Adrenal gland (tissue), 12 donors: ENCODE measurements around the gene NUMBL. TPM values are rescaled to one million over a fixed set of nuclear protein-coding genes. Genes with fewer than 3 reads are reported as not detected.

Experiments
- DNase-seq, 7 donors: peaks; one replicate each; pipeline ENCODE4 v3.0.0-alpha.2; 2019 to 2020
- H3K27ac ChIP-seq, 5 donors: fragments of 200-600 bp; sonication (generic) in 4 of 5; 1 replicate in 3 of 5; 2 replicates in 2 of 5; pipeline versions ENCODE4 v1.5.1 to v1.8.0; 2016 to 2020; ENCODE audit warnings: mild to moderate bottlenecking in 1 of 5
- H3K27me3 ChIP-seq: fragments of 200-600 bp; 2 replicates; pipeline ENCODE4 v1.8.0; 2021
- H3K36me3 ChIP-seq, 2 donors: fragments of 200-600 bp; replicated peaks in 1 of 2; 1 replicate in 1 of 2; 2 replicates in 1 of 2; pipeline versions ENCODE4 v1.5.1 to v1.8.0; 2018 to 2022
- H3K4me1 ChIP-seq, 2 donors: fragments of 200-600 bp; replicated peaks in 1 of 2; 1 replicate in 1 of 2; 2 replicates in 1 of 2; pipeline versions ENCODE4 v1.5.1 to v1.8.0; 2018 to 2021
- H3K4me3 ChIP-seq, 4 donors: fragments of 200-600 bp; sonication (generic) in 3 of 4; one replicate each; pipeline ENCODE4 v1.5.1; 2016 to 2018
- H3K9me3 ChIP-seq, 3 donors: fragments of 200-600 bp; sonication (generic) in 1 of 3; replicated peaks in 1 of 3; 1 replicate in 2 of 3; 2 replicates in 1 of 3; pipeline versions ENCODE4 v1.5.1 to v1.8.0; 2016 to 2021
- POLR2A ChIP-seq, 2 donors: fragments of 450-650 bp; IDR thresholded peaks; one replicate each; pipeline ENCODE4 v1.6.1; 2017; ENCODE audit warnings: antibody characterized with exemption in 2 of 2, mild to moderate bottlenecking in 2 of 2, moderate library complexity in 1 of 2
- WGBS, 4 donors: extraction: QIAGEN DNeasy Blood & Tissue Kit in 2 of 4; methylation state at CpG; one replicate each; pipeline versions ENCODE4 v1.1.5 to v1.1.7; 2013 to 2017; 5-methylcytosine and 5-hydroxymethylcytosine counted together
- intact Hi-C, 2 donors: fragments of 100-400 bp; cut with DNase I; formaldehyde crosslinking; loops; one replicate each; pipeline versions ENCODE4 v1.14.1 to v1.15.0; 2022 to 2023
- polyA plus RNA-seq, 3 donors: library from polyadenylated mRNA; stranded (reverse); fragments of 200-250 nt in 2 of 3; fragments of 350-450 nt in 1 of 3; fragmentation: Illumina TruSeq in 1 of 3; extraction: RNeasy Lipid Tissue Mini Kit (QIAGEN cat#74804) in 1 of 3; gene quantifications; one replicate each; pipeline ENCODE4 v1.2.3, GENCODE V29; 2013 to 2014
- total RNA-seq, 9 donors: library from RNA; depleted of rRNA in 4 of 9; stranded (reverse); fragments of >200 nt in 4 of 9; fragments of 120-200 nt in 1 of 9; fragmentation: NEBNext Ultra II Directional in 1 of 9; extraction: Animal tissue kit (Norgen Biotek cat#: 25700) in 1 of 9; gene quantifications; one replicate each; pipeline versions ENCODE4 v1.1.0 to v1.2.4, GENCODE V29; 2013 to 2023
- TF ChIP-seq, protein P1 (sequence below), 6 experiments: fragments of 450-650 bp in 4 of 6; fragments of 200-600 bp in 2 of 6; sonication (generic) in 1 of 6; IDR thresholded peaks; 1 replicate in 5 of 6; 2 replicates in 1 of 6; pipeline versions ENCODE4 v1.5.1 to v1.8.0; 2016 to 2021; ENCODE audit warnings: antibody characterized with exemption in 6 of 6, mild to moderate bottlenecking in 2 of 6, moderate library complexity in 1 of 6
- donor health status: healthy with polysubstance abuse.
- donor health status: Bipolar disorder and iron deficiency.
- donor health status: DM: yes; HTN: yes; CAD: no.
- donor health status: DM: no; HTN: no; CAD: no.
- donor health status: DM: no; HTN: no; CAD: no.
- donor health status: DM: yes; HTN: yes; CAD: no.

NUMBL gene
- total and polyA plus RNA-seq, 12 donors = 3.2 to 60.6 (median 30.0) TPM

DNA sequence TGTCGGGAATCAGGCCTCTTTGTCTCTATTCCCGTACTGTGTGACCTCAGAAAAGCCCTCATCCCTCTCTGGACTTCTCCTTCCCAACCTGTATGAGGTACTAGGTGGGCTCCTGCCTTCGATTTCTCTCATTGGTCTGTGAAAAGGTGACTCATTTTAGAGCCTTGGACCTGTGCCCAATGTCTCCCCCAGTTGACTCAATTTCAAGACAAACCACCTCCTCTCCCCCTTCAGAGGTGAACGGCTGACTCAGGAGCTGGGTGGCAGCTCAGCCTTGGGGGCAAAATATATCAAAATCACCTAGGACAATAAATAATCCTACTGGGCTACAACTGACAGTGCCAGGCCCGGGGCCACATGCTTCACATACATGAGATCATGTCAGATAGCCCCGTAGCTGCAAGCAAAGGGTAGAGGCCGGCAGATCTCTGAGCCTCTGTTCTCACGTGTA is 25.6 kb upstream of the NUMBL start:
- H3K36me3 ChIP-seq = peaks cover 0 to 4% of the 10 kb centered on the region in 2 donors
- intact Hi-C loops = no loop called here
- DNase-seq = peak; percentile 81 to 93 (median 87)
- peak overlapping the region in 3 of 4 donors; percentile 42 to 72 (median 47) for H3K4me3 ChIP-seq
- H3K9me3 ChIP-seq = no peaks in the 10 kb centered on the region
- H3K4me1 ChIP-seq = peaks cover 45 to 47% of the 10 kb centered on the region in 2 donors
- TF ChIP-seq, protein P1, sequence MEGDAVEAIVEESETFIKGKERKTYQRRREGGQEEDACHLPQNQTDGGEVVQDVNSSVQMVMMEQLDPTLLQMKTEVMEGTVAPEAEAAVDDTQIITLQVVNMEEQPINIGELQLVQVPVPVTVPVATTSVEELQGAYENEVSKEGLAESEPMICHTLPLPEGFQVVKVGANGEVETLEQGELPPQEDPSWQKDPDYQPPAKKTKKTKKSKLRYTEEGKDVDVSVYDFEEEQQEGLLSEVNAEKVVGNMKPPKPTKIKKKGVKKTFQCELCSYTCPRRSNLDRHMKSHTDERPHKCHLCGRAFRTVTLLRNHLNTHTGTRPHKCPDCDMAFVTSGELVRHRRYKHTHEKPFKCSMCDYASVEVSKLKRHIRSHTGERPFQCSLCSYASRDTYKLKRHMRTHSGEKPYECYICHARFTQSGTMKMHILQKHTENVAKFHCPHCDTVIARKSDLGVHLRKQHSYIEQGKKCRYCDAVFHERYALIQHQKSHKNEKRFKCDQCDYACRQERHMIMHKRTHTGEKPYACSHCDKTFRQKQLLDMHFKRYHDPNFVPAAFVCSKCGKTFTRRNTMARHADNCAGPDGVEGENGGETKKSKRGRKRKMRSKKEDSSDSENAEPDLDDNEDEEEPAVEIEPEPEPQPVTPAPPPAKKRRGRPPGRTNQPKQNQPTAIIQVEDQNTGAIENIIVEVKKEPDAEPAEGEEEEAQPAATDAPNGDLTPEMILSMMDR (IDR thresholded peaks at IDR 0.05) = no peak
- no peak for TF ChIP-seq POLR2A (IDR thresholded peaks at IDR 0.05)
- 1 to 5% (median 3%) methylated on average over 8 of the region's 8 CpGs for WGBS, 4 donors
- peak overlapping the region; percentile 92 to 97 (median 95) for H3K27ac ChIP-seq
- H3K27me3 ChIP-seq = no peaks in the 10 kb centered on the region

DNA sequence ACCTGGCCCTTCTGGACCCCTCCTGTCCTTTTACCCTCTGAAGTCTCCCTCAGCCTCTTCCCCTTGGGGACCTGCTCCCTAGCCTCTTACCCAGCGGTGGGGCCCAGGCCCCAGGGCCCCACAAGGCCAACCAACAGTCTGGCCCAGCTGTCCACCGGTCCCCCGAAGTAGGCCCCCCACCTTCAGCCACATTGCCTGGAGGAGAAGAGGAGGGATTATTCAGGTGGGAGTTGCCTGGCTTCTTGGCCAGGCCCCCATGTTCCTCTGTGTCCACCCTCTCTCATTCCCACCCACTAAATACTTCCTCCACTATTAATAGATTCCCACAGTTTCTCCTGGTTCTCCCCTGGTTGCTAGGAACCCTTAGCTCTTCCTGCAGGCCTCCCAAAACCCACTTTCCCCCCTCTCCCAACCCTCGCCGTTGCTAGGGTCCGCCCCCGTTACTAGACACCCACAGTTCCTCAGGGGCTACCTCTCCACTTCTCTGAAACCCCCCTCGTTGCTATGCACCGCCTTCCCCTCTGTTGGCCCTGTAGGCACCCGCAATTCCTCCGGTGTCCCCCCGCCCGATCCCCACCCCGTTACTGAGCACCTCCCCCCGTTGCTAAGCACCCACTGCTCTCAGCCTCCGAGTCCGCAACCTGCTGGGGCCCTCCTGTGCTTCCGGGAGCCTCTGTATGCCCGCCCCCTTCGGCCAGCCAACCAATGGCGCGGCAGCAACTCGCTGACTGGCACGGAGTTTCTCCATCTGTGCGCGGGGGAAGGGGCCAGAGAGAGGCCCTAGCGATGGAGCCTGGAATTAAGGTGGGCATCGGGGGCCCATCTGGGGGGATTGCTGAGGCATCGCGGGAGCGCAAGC is 24.2 kb upstream of the NUMBL start:
- Histone ChIP-seq H3K4me1 (peaks cover 31 to 35% of the 10 kb centered on the region in 2 donors), H3K27ac (peak overlapping the region; percentile 61 to 97 (median 95)), H3K9me3 (no peaks in the 10 kb centered on the region), H3K27me3 (no peaks in the 10 kb centered on the region), H3K4me3 (peak overlapping the region in 2 of 4 donors; percentile 40 to 72), H3K36me3 (peaks cover 0 to 16% of the 10 kb centered on the region in 2 donors)
- no peak for TF ChIP-seq POLR2A (IDR thresholded peaks at IDR 0.05)
- TF ChIP-seq, protein P1 (IDR thresholded peaks at IDR 0.05) = no peak
- 3 to 8% (median 4%) methylated on average over 10 to 31 of the region's 31 CpGs for WGBS, 4 donors
- DNase-seq = peak; percentile 93 to 97 (median 94)
- intact Hi-C loops = no loop called here

DNA sequence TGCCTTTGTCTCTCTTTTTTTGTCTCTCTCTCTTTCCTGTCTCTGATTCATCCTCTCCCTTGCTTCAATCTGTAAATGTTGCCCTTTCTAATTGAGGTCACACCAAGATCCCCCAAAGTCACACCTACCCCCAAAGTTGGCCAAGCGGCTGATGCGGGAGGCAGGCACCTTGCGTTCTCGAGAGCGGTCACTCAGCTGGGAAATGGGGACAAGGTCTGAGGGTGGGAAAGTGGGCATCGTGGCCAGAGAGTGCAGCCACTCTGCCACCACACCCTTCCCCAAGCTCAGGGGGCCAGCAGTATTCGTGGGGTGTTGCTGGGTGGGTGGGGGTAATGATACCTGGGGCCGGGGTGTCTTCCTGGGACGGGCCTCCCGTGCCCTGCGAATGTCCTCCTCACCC is 23.5 kb upstream of the NUMBL start:
- peak in 1 of 7 donors; percentile 29 for DNase-seq
- H3K36me3 ChIP-seq = peaks cover 0 to 23% of the 10 kb centered on the region in 2 donors
- TF ChIP-seq, protein P1 (IDR thresholded peaks at IDR 0.05) = no peak
- TF ChIP-seq POLR2A (IDR thresholded peaks at IDR 0.05) = no peak
- peak overlapping the region in 1 of 4 donors; percentile 72 for H3K4me3 ChIP-seq
- WGBS, 4 donors = 78 to 87% (median 83%) methylated on average over 9 to 11 of the region's 11 CpGs
- H3K27me3 ChIP-seq = no peaks in the 10 kb centered on the region
- intact Hi-C loops = no loop called here
- H3K9me3 ChIP-seq = no peaks in the 10 kb centered on the region
- H3K27ac ChIP-seq = peak overlapping the region in 2 of 5 donors; percentile 92 to 97
- peaks cover 25 to 27% of the 10 kb centered on the region in 2 donors for H3K4me1 ChIP-seq

DNA sequence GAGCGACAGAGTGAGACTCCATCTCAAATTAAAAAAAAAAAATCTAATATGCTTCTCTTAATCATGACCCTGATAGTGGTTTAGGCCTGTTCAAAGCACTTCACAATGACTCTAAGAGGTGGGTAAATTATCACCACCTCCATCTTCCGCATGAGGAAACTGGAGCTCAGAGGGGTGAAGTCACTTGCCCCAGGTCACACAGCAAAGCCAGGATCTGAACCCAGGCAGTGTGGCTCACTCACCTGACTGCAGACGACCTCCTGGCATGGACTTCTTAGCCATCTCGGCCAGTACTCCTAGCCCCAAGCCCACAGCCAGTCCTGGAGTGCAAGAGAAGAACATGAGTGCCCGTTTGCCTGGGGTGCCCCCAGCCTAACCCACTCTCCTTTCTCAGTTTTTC is 19.4 kb upstream of the NUMBL start:
- intact Hi-C loops = no loop called here
- no peak for TF ChIP-seq POLR2A (IDR thresholded peaks at IDR 0.05)
- TF ChIP-seq, protein P1 (IDR thresholded peaks at IDR 0.05) = no peak
- Histone ChIP-seq H3K4me1 (peaks cover 9 to 10% of the 10 kb centered on the region in 2 donors), H3K4me3 (no peak overlapping the region), H3K27ac (no peak overlapping the region), H3K27me3 (no peaks in the 10 kb centered on the region), H3K9me3 (no peaks in the 10 kb centered on the region), H3K36me3 (peaks cover 0 to 56% of the 10 kb centered on the region in 2 donors)
- WGBS, 4 donors = 92 to 96% (median 93%) methylated on average over 5 of the region's 5 CpGs
- no peak for DNase-seq
